ENCODE data around the gene CABLES1. TPM values are rescaled to one million over a fixed set of nuclear protein-coding genes. Genes with fewer than 3 reads are reported as not detected.

Gene CABLES1
- total RNA-seq, 2 donors from 2014 or later: 9.9 to 16.7 TPM

DNA sequence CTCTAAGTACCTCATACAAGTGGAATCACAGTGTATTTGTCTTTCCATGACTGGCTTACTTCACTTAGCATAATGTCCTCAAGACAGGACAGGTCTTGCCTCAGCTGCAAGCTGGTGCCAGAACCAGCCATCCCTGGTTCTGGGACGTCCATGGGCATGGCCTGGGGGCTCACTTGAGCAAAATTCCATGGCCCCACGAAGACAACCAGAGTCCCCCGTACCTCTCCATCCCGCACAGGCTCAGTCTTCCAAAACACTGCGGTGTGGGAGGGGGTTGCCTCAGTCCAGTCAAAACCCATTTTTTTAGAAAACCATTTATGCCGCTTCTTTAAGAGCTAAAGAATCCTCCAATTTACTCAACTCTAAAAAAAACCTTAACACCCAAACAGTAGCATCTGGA, 21.7 kb upstream of the CABLES1 start:
- Mint-ChIP-seq H3K36me3 (ENCODE audit: low read depth) (no peaks in the 10 kb centered on the region), H3K4me1 (peaks cover 15% of the 10 kb centered on the region)

DNA sequence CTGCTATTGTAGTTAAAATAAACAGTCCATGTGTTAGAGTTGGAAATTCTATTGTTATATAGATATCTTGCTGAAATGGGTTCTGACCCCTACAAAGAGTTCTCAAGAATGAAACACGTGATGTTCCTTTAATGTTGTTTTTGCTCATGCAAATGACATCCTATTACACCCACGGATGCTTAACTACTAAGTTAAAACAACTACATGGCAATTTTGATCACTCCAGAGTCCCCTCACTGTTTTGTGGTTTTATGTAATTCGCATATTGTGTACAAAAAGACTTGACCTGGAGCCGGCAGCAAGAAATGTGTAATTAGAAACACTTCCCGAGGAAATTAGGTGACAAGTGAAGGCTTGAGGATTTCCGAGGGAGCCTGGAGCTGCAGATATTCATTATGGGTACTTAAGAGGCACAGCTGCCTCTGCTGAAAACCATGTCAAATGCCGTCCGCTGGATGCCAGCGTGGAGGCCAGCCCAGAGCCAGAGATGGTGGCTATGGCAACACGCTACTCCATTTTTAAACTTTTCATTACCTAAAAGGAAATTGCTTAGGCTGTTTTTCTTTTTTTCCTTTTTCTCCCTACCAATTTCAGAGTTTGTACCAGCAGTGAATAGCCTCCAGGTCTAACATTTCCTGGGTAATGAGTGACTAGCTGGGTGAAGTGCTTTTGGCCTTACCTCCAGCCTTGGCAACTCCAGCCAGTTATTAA, 21.0 kb upstream of the CABLES1 start:
- no peaks in the 10 kb centered on the region for H3K4me1 ChIP-seq (ENCODE audit: control insufficient read depth, insufficient read depth, low read length)
- H3K36me3 ChIP-seq (ENCODE audit: control insufficient read depth, insufficient read depth, low read length): no peaks in the 10 kb centered on the region
- peaks cover 3% of the 10 kb centered on the region for H3K27me3 Mint-ChIP-seq (ENCODE audit: insufficient read depth)
- no peak for DNase-seq
- H3K36me3 Mint-ChIP-seq (ENCODE audit: low read depth): no peaks in the 10 kb centered on the region
- peaks cover 15% of the 10 kb centered on the region for H3K4me1 Mint-ChIP-seq
- no peaks in the 10 kb centered on the region for H3K27me3 ChIP-seq (ENCODE audit: control insufficient read depth, insufficient read depth, low read length, poor library complexity, severe bottlenecking)
- no peak overlapping the region for H3K9ac ChIP-seq (ENCODE audit: extremely low read depth, low read length, poor library complexity, severe bottlenecking)
- TF ChIP-seq, protein P1, sequence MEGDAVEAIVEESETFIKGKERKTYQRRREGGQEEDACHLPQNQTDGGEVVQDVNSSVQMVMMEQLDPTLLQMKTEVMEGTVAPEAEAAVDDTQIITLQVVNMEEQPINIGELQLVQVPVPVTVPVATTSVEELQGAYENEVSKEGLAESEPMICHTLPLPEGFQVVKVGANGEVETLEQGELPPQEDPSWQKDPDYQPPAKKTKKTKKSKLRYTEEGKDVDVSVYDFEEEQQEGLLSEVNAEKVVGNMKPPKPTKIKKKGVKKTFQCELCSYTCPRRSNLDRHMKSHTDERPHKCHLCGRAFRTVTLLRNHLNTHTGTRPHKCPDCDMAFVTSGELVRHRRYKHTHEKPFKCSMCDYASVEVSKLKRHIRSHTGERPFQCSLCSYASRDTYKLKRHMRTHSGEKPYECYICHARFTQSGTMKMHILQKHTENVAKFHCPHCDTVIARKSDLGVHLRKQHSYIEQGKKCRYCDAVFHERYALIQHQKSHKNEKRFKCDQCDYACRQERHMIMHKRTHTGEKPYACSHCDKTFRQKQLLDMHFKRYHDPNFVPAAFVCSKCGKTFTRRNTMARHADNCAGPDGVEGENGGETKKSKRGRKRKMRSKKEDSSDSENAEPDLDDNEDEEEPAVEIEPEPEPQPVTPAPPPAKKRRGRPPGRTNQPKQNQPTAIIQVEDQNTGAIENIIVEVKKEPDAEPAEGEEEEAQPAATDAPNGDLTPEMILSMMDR (conservative IDR thresholded peaks at IDR 0.05): no peak
- no peaks in the 10 kb centered on the region for H3K9me3 ChIP-seq (ENCODE audit: control insufficient read depth, low read length)
- H3K4me3 ChIP-seq (ENCODE audit: low read length): no peak overlapping the region
- WGBS, 2 experiments (ENCODE audit: insufficient coverage in 1 of 2, insufficient read length in 1 of 2): 68 to 71% methylated on average over 9 to 10 of the region's 10 CpGs
- peaks cover 1% of the 10 kb centered on the region for H3K9me3 Mint-ChIP-seq
- no peak overlapping the region for H3K4me3 Mint-ChIP-seq
- H3K27ac Mint-ChIP-seq: no peak overlapping the region
- peak overlapping the region; percentile 34 for H3K27ac ChIP-seq (ENCODE audit: low read depth, low read length)

More for the DNA sequence above, 21.7 kb upstream of the CABLES1 start:
- Histone ChIP-seq H3K9ac (ENCODE audit: extremely low read depth, low read length, poor library complexity, severe bottlenecking) (no peak overlapping the region), H3K4me3 (ENCODE audit: low read length) (no peak overlapping the region), H3K4me1 (ENCODE audit: control insufficient read depth, insufficient read depth, low read length) (no peaks in the 10 kb centered on the region), H3K27ac (ENCODE audit: low read depth, low read length) (no peak overlapping the region), H3K36me3 (ENCODE audit: control insufficient read depth, insufficient read depth, low read length) (no peaks in the 10 kb centered on the region), H3K27me3 (ENCODE audit: control insufficient read depth, insufficient read depth, low read length, poor library complexity, severe bottlenecking) (no peaks in the 10 kb centered on the region), H3K9me3 (ENCODE audit: control insufficient read depth, low read length) (no peaks in the 10 kb centered on the region)
- Mint-ChIP-seq H3K27ac (no peak overlapping the region), H3K9me3 (peaks cover 1% of the 10 kb centered on the region), H3K27me3 (ENCODE audit: insufficient read depth) (peaks cover 3% of the 10 kb centered on the region), H3K4me3 (no peak overlapping the region)
- WGBS, 2 experiments (ENCODE audit: insufficient coverage in 1 of 2, insufficient read length in 1 of 2): 88 to 91% methylated on average over 5 to 6 of the region's 6 CpGs
- DNase-seq: no peak
- TF ChIP-seq, protein P1 (conservative IDR thresholded peaks at IDR 0.05): no peak

DNA sequence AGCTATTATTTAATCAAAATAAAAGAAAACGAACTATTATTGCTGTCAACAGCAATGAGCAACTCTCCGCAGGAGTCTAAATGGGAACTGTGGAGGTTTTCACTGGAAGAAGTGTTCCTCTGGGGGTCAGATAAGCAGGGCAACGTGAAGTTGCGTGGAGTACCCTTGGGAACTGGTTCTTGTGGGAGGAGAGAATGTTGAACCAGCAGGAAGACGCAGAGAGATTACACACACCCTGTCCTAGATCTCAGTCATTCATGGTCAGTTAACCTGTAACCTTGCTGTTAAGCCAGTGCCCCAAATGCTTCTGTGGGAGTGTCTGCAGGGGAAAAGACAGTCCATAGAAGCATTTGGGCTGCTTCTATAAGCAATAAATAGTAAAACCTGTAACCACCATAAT, 20.4 kb upstream of the CABLES1 start:
- no peaks in the 10 kb centered on the region for H3K27me3 ChIP-seq (ENCODE audit: control insufficient read depth, insufficient read depth, low read length, poor library complexity, severe bottlenecking)
- 85% methylated on average over 5 of the region's 5 CpGs for WGBS, 2 experiments (ENCODE audit: insufficient coverage in 1 of 2, insufficient read length in 1 of 2)
- TF ChIP-seq, protein P1 (conservative IDR thresholded peaks at IDR 0.05): no peak
- H3K9ac ChIP-seq (ENCODE audit: extremely low read depth, low read length, poor library complexity, severe bottlenecking): no peak overlapping the region
- no peak overlapping the region for H3K4me3 ChIP-seq (ENCODE audit: low read length)
- H3K27ac ChIP-seq (ENCODE audit: low read depth, low read length): peak overlapping the region; percentile 34
- Mint-ChIP-seq H3K4me1 (peaks cover 15% of the 10 kb centered on the region), H3K27me3 (ENCODE audit: insufficient read depth) (peaks cover 3% of the 10 kb centered on the region), H3K4me3 (no peak overlapping the region), H3K27ac (no peak overlapping the region), H3K9me3 (peaks cover 1% of the 10 kb centered on the region), H3K36me3 (ENCODE audit: low read depth) (no peaks in the 10 kb centered on the region)
- no peak for DNase-seq
- no peaks in the 10 kb centered on the region for H3K9me3 ChIP-seq (ENCODE audit: control insufficient read depth, low read length)
- H3K36me3 ChIP-seq (ENCODE audit: control insufficient read depth, insufficient read depth, low read length): no peaks in the 10 kb centered on the region
- H3K4me1 ChIP-seq (ENCODE audit: control insufficient read depth, insufficient read depth, low read length): no peaks in the 10 kb centered on the region
